BLaER1 (cell line): ENCODE data around the gene FKBP1A.

Experiments used
- H3K27ac ChIP-seq: shearing (Covaris generic); formaldehyde crosslinking; 2 replicates; pipeline ENCODE4 v1.8.1; 2022
- H3K27me3 ChIP-seq: shearing (Covaris generic); formaldehyde crosslinking; 2 replicates; pipeline ENCODE4 v1.8.1; 2022
- H3K36me3 ChIP-seq: shearing (Covaris generic); formaldehyde crosslinking; 2 replicates; pipeline ENCODE4 v1.8.1; 2022
- H3K4me1 ChIP-seq: shearing (Covaris generic); formaldehyde crosslinking; 2 replicates; pipeline ENCODE4 v1.8.1; 2022
- H3K4me2 ChIP-seq: shearing (Covaris generic); formaldehyde crosslinking; 2 replicates; pipeline ENCODE4 v1.8.1; 2022
- H3K4me3 ChIP-seq: shearing (Covaris generic); formaldehyde crosslinking; 2 replicates; pipeline ENCODE4 v1.8.1; 2022
- H3K9ac ChIP-seq: shearing (Covaris generic); formaldehyde crosslinking; 2 replicates; pipeline ENCODE4 v1.8.1; 2022
- H3K9me3 ChIP-seq: shearing (Covaris generic); formaldehyde crosslinking; 2 replicates; pipeline ENCODE4 v1.8.1; 2022
- H4K20me1 ChIP-seq: shearing (Covaris generic); formaldehyde crosslinking; 2 replicates; pipeline ENCODE4 v1.8.1; 2022
- Cebpa-rat ChIP-seq: shearing (Covaris generic); IDR thresholded peaks from 2 replicates; pipeline ENCODE4 v1.8.1; 2022

FKBP1A gene

DNA sequence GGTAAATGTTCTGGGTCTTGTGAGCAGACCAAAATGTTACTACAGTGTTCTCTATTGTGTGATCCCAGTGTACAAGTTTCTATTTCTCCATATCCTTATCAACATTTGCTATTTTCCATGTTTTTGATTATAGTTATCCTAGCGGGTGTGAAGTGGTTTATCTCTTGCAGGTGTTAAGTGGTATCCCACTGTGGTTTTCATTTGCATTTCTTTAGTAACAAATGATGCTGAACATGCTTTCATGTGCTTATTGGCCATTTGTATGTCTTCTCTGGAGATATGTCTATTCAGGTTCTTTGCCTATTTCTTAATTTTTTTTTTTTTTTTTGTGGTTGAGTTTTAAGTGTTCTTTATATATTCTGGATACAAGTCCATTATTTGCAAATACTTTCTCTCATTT, 38.3 kb upstream of the FKBP1A start:
- no peaks in the 10 kb centered on the region for H3K36me3 ChIP-seq
- peaks cover 48% of the 10 kb centered on the region for H3K4me1 ChIP-seq
- no peaks in the 10 kb centered on the region; the same call in 1 of the 2 replicates for H4K20me1 ChIP-seq
- H3K27ac ChIP-seq, result no peak overlapping the region
- H3K9ac ChIP-seq, result no peak overlapping the region
- H3K27me3 ChIP-seq, result no peaks in the 10 kb centered on the region
- no peak overlapping the region for H3K4me3 ChIP-seq
- H3K4me2 ChIP-seq, result no peak overlapping the region
- H3K9me3 ChIP-seq, result no peaks in the 10 kb centered on the region
- TF ChIP-seq Cebpa-rat, result no peak

DNA sequence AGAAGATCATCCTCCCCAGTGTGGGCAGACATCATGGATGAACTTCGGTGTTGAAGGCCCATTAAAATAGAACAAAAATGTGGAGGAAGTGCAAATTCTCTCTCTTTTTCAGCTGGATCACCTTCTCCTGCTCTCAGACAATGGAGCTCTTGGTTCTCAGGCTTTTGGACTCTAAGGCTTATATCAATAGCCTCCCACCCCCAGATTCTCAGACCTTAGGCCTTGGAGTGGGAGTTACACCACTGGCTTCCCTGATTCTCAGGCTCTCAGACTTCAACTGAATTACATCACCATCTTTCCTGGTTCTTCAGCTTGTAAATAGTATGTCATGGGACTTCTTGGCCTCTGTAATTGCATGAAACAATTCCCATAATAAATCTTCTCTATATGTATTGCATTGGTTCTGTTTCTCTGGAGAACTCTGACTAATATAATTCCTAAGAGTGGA, 37.2 kb upstream of the FKBP1A start:
- no peaks in the 10 kb centered on the region for H3K9me3 ChIP-seq
- no peak overlapping the region for H3K4me3 ChIP-seq
- peaks cover 39% of the 10 kb centered on the region for H3K4me1 ChIP-seq
- H3K27ac ChIP-seq, result no peak overlapping the region
- H3K9ac ChIP-seq, result no peak overlapping the region
- H4K20me1 ChIP-seq, result no peaks in the 10 kb centered on the region; the same call in 1 of the 2 replicates
- H3K4me2 ChIP-seq, result no peak overlapping the region
- no peaks in the 10 kb centered on the region for H3K27me3 ChIP-seq
- no peaks in the 10 kb centered on the region for H3K36me3 ChIP-seq
- TF ChIP-seq Cebpa-rat, result no peak

DNA sequence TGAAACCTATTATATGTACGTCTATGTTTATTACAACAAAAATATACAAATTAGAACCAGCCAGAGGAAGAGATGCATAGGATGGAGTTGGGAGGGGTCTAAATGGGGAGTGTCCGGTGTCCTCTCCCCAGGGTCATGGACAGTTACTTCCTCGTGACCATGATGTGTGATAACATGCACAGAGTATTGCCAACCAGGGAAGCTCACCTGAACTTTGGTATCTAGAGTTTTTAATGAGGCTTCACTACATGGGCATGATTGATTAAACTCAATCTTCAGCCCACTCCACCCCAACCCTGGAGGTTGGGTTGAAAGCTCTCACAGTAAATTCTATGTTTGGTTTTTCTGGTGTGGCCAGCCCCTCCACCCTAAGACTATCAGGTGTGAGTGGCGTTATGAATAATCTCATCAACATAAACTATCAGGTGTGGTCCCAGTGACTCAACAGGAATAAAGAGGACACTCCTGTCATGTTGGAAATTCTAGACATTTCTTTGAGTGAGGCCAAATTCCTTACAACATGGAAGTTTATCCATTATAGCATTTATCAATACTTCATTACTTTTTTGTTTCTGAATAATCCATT, 36.4 kb upstream of the FKBP1A start:
- Histone ChIP-seq H3K36me3 (no peaks in the 10 kb centered on the region), H3K27ac (no peak overlapping the region), H3K9me3 (no peaks in the 10 kb centered on the region), H4K20me1 (no peaks in the 10 kb centered on the region), H3K27me3 (no peaks in the 10 kb centered on the region), H3K4me2 (no peak overlapping the region), H3K9ac (no peak overlapping the region), H3K4me1 (peaks cover 32% of the 10 kb centered on the region), H3K4me3 (no peak overlapping the region)
- no peak for TF ChIP-seq Cebpa-rat

DNA sequence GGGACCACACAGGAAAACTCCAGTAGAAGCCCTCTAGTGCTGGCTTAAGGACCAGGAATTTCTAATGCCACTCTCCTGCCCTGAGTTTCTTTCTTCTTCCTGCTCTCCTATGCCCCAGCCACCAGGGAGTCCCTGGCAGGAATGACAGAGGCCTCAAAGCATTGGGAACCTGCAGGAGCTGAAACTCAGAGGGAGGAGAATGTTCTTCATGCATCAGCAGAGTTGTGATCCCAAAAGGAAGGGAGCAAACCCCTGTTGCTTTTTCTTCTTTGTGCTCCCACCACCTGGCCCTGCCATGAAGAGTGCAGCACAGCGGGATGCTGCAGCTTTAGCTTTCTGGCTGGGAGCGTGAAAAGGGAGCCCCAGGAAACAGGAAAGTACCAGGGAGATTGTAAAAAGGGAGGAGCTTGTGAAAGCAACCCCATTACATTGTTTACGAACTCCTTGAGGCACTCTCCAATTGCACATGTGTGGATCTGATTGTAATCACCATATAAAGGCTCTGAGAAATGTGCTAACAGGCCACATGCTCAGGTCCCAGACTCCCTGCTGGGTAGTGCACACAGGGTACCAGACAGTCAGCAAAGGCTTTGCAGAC, 34.7 kb upstream of the FKBP1A start:
- no peak for TF ChIP-seq Cebpa-rat
- H3K4me2 ChIP-seq, result peak overlapping the region; percentile 60

DNA sequence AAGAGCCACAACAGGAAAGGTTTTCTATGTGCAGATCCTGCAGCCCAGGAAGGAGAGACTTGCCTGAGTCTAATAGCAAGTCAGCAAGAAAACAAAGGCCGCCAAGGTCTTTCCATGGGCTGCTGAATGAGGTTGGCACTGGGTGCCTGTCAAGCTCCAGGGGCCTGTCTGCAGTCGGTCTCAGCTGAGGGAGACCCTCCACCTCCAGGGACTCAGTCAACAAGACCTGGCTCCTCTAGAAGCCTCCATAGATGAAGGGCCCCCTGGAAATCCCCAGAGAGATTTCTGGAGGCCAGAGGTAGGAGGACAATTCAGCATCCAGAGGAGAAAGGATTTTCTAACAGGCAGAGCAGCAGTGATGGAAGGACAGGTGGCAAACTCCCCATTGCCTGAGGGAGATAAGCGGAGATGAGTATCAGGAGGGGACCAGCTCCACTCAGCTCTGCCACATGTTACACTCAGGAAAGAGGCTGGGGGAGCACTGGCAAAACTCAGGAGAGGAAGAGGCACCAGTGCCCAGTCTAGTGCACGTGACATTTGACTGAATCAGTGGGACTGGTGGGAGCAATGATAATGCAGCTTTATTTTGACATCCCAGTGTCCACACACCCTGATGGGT, 33.5 kb upstream of the FKBP1A start:
- Histone ChIP-seq H3K4me2 (no peak overlapping the region), H3K4me1 (peaks cover 32% of the 10 kb centered on the region), H3K27ac (no peak overlapping the region), H3K9me3 (peaks cover under 1% of the 10 kb centered on the region; the same call in 1 of the 2 replicates), H3K4me3 (no peak overlapping the region), H3K27me3 (no peaks in the 10 kb centered on the region), H3K36me3 (no peaks in the 10 kb centered on the region), H3K9ac (no peak overlapping the region), H4K20me1 (no peaks in the 10 kb centered on the region)
- no peak for TF ChIP-seq Cebpa-rat

More for the DNA sequence above, 34.7 kb upstream of the FKBP1A start:
- Histone ChIP-seq H4K20me1 (no peaks in the 10 kb centered on the region), H3K27ac (no peak overlapping the region), H3K9ac (no peak overlapping the region), H3K9me3 (no peaks in the 10 kb centered on the region), H3K27me3 (no peaks in the 10 kb centered on the region), H3K4me1 (peaks cover 34% of the 10 kb centered on the region), H3K36me3 (no peaks in the 10 kb centered on the region), H3K4me3 (no peak overlapping the region)

DNA sequence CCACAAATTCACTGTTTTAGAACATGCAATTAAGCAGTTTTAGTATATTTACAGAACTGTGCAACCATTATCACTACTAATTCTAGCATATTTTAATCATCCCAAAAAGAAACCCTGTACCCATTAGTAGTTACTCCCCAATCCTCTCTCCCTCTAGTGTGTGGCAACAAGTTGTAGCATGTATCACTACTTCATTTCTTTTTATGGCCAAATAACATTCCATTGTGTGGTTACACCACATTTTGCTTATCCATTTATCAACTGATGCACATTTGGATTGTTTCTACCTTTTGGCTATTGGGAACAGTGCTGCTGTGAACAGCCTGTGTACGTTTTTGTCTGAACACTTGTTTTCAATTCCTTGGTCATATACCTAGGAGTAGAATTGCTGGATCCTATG, 31.5 kb upstream of the FKBP1A start:
- Histone ChIP-seq H3K4me1 (peaks cover 28% of the 10 kb centered on the region), H3K4me3 (no peak overlapping the region), H3K9me3 (peaks cover 17% of the 10 kb centered on the region), H3K9ac (no peak overlapping the region), H3K4me2 (no peak overlapping the region), H3K36me3 (no peaks in the 10 kb centered on the region), H3K27me3 (no peaks in the 10 kb centered on the region), H3K27ac (no peak overlapping the region), H4K20me1 (no peaks in the 10 kb centered on the region)
- no peak for TF ChIP-seq Cebpa-rat

DNA sequence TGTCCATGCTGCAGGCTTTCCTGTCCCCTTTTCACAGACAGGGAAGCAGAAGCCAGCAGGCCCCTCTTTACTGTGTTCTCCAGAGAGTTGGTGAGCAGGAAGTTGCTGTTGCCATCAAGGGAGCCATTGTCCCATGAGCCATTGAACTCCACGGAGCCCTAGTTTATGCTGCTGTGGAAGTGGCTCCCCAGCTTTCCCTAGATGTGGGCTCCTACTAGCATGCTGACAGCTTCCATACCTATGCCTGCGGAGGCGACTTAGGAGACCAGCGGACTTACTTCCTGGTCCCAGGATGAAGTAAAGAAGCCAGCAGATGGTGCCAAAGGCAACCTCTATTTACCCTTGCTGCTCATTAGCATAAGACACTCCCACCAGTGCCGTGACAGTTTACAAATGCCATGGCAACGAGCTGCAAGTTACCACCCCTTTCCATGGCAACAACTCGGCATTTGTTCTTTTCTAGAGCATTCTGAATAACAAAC, 30.8 kb upstream of the FKBP1A start:
- no peak overlapping the region for H3K27ac ChIP-seq
- peaks cover 19% of the 10 kb centered on the region for H3K9me3 ChIP-seq
- no peak overlapping the region for H3K4me3 ChIP-seq
- H4K20me1 ChIP-seq, result no peaks in the 10 kb centered on the region
- H3K36me3 ChIP-seq, result no peaks in the 10 kb centered on the region
- no peak overlapping the region for H3K9ac ChIP-seq
- no peak for TF ChIP-seq Cebpa-rat
- H3K4me1 ChIP-seq, result peaks cover 27% of the 10 kb centered on the region
- peak overlapping the region; percentile 43 for H3K4me2 ChIP-seq
- no peaks in the 10 kb centered on the region for H3K27me3 ChIP-seq

DNA sequence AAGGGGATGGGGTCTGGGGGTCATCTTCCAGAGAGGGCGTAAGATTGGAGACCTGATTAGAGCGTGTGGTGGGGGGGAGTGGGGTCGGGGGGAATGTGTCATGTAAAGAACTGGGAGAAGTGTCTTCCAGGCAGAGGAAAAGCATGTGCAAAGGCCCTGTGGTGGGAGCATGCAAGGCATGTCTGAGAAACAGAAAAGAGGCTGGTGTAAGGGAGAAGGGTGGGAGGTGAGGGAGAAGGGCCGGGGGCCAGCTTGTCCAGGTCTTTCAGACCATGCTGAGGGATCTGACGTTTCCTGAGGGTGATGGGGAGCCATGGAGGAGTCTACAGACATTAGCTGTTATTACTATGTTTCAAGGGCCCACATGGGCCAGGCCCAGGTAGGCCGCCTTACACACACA, 30.4 kb upstream of the FKBP1A start:
- Histone ChIP-seq H3K27me3 (no peaks in the 10 kb centered on the region), H3K36me3 (no peaks in the 10 kb centered on the region), H4K20me1 (no peaks in the 10 kb centered on the region), H3K4me2 (peak overlapping the region; percentile 43), H3K9ac (no peak overlapping the region), H3K27ac (no peak overlapping the region), H3K4me3 (no peak overlapping the region), H3K9me3 (peaks cover 19% of the 10 kb centered on the region), H3K4me1 (peaks cover 22% of the 10 kb centered on the region)
- TF ChIP-seq Cebpa-rat, result no peak

DNA sequence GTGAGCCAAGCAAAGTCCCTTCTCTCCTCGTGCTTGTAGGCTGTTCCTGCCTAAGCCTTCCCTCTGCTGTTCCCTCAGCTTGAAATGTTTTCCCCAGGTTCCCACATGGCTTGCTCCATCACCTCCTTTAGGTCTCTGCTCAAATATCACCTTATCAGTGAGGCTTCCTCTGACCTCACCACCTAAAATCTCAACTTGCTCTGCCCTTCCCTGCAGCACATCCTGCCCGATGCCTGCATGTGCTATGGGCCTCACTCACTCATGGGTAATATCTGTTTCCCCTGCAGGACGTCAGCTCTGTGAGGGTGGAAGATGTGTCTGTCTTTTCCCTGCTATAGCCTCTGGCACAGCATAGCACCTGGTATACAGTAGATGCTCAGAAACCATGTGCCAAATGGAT, 29.9 kb upstream of the FKBP1A start:
- Histone ChIP-seq H3K4me1 (peaks cover 18% of the 10 kb centered on the region), H3K27ac (no peak overlapping the region), H3K36me3 (no peaks in the 10 kb centered on the region), H3K9me3 (peaks cover 19% of the 10 kb centered on the region), H3K4me2 (no peak overlapping the region), H4K20me1 (no peaks in the 10 kb centered on the region), H3K27me3 (no peaks in the 10 kb centered on the region), H3K4me3 (no peak overlapping the region), H3K9ac (no peak overlapping the region)
- no peak for TF ChIP-seq Cebpa-rat

DNA sequence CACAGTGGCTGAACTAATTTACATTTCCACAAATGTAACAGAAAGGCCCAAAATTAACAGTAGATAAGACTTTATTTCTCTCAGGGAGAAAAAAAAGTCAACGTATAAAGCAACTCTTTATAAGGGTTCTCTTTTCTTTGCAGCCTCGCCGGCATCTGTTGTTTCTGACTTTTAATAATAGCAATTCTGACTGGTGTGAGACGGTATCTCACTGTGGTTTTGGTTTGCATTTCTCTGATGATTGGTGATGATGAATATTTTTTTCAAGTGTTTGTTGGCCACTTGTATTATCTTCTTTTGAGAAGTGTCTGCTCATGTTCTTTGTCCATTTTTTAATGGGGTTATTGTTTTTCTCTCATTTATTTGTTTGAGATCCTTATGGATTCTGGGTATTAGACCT, 27.2 kb upstream of the FKBP1A start:
- H3K9me3 ChIP-seq, result peaks cover 19% of the 10 kb centered on the region
- H3K36me3 ChIP-seq, result no peaks in the 10 kb centered on the region
- no peak for TF ChIP-seq Cebpa-rat
- peaks cover 9% of the 10 kb centered on the region for H3K4me1 ChIP-seq
- no peak overlapping the region for H3K9ac ChIP-seq
- H4K20me1 ChIP-seq, result no peaks in the 10 kb centered on the region
- no peak overlapping the region for H3K4me2 ChIP-seq
- H3K4me3 ChIP-seq, result no peak overlapping the region
- H3K27me3 ChIP-seq, result no peaks in the 10 kb centered on the region
- no peak overlapping the region for H3K27ac ChIP-seq
